Endodermal cell (in vitro differentiated cells): ENCODE data around the gene BMPR1B. TPM values are rescaled to one million over a fixed set of nuclear protein-coding genes. Genes with fewer than 3 reads are reported as not detected.

Source experiments
- DNase-seq: peaks from one replicate; pipeline ENCODE4 v3.0.0-alpha.2; 2017
- H3K27ac ChIP-seq: 2 replicates; pipeline ENCODE4 v1.5.1; 2013; ENCODE audit warnings: mild to moderate bottlenecking, low read depth, low read length, moderate library complexity
- H3K27me3 ChIP-seq: 2 replicates; pipeline ENCODE4 v1.6.1; 2013; ENCODE audit warnings: mild to moderate bottlenecking, low read length, moderate library complexity; ENCODE audit not compliant: insufficient read depth, control insufficient read depth, poor library complexity, severe bottlenecking
- H3K36me3 ChIP-seq: 2 replicates; pipeline ENCODE4 v1.7.0; 2013; ENCODE audit warnings: mild to moderate bottlenecking, low read length, moderate library complexity; ENCODE audit not compliant: control insufficient read depth, insufficient read depth
- H3K4me1 ChIP-seq: one replicate; pipeline ENCODE4 v1.7.0; 2013; ENCODE audit warnings: low read length; ENCODE audit not compliant: control insufficient read depth, insufficient read depth
- H3K4me3 ChIP-seq: 2 replicates; pipeline ENCODE4 v1.5.1; 2013; ENCODE audit warnings: mild to moderate bottlenecking, low read length, moderate library complexity
- H3K9ac ChIP-seq: 2 replicates; pipeline ENCODE4 v1.6.1; 2013; ENCODE audit warnings: mild to moderate bottlenecking, low read length, moderate library complexity; ENCODE audit not compliant: poor library complexity, severe bottlenecking; ENCODE audit errors: extremely low read depth
- H3K9me3 ChIP-seq: 2 replicates; pipeline ENCODE4 v1.6.1; 2013; ENCODE audit warnings: mild to moderate bottlenecking, low read length, moderate library complexity; ENCODE audit not compliant: control insufficient read depth
- H3K27ac Mint-ChIP-seq: 2 replicates; pipeline ENCODE4 v1.8.0; 2020; ENCODE audit warnings: mixed read lengths
- H3K27me3 Mint-ChIP-seq: 2 replicates; pipeline ENCODE4 v1.8.0; 2021; ENCODE audit warnings: mild to moderate bottlenecking, mixed read lengths; ENCODE audit not compliant: insufficient read depth
- H3K36me3 Mint-ChIP-seq: 2 replicates; pipeline ENCODE4 v1.8.0; 2020; ENCODE audit warnings: low read depth, mixed read lengths
- H3K4me1 Mint-ChIP-seq: 2 replicates; pipeline ENCODE4 v1.8.0; 2020; ENCODE audit warnings: mixed read lengths
- H3K4me3 Mint-ChIP-seq: 2 replicates; pipeline ENCODE4 v1.8.0; 2020; ENCODE audit warnings: mild to moderate bottlenecking, moderate library complexity, mixed read lengths
- H3K9me3 Mint-ChIP-seq: 2 replicates; pipeline ENCODE4 v1.8.0; 2020; ENCODE audit warnings: mild to moderate bottlenecking, mixed read lengths
- WGBS, 2 experiments: methylation state at CpG; one replicate each; pipeline versions ENCODE4 v1.1.5 to v1.1.7; 2013; ENCODE audit warnings: missing lambda C conversion rate in 2 of 2, mixed read lengths in 1 of 2; ENCODE audit not compliant: insufficient coverage in 1 of 2, insufficient read length in 1 of 2; 5-methylcytosine and 5-hydroxymethylcytosine counted together
- total RNA-seq, 2 donors: library from RNA; stranded (reverse); fragmentation: NEBNext Ultra II Directional in 1 of 2; extraction: Animal tissue kit (Norgen Biotek cat#: 25700) in 1 of 2; gene quantifications; 2 replicates in 1 of 2; 3 replicates in 1 of 2; pipeline ENCODE4 v1.2.1, GENCODE V29; 2021
- TF ChIP-seq, protein P1 (sequence below): fragments of 200-600 bp; sonication (generic); conservative IDR thresholded peaks from 2 replicates; pipeline ENCODE4 v1.5.0; 2021; ENCODE audit warnings: antibody characterized with exemption, mild to moderate bottlenecking

Gene BMPR1B
- total RNA-seq, 2 donors from 2014 or later, result 2.8 to 3.6 TPM

GRCh38 chr4:95193391-95194224 is 435.9 kb downstream of the BMPR1B start:
- peak; percentile 44 for DNase-seq
- no peaks in the 10 kb centered on the region for H3K36me3 Mint-ChIP-seq
- Histone ChIP-seq H3K27ac (peak overlapping the region; percentile 44), H3K9ac (no peak overlapping the region), H3K27me3 (no peaks in the 10 kb centered on the region), H3K36me3 (no peaks in the 10 kb centered on the region), H3K4me3 (no peak overlapping the region), H3K4me1 (no peaks in the 10 kb centered on the region), H3K9me3 (no peaks in the 10 kb centered on the region)
- WGBS, 2 experiments, result 90 to 91% methylated on average over 20 to 22 of the region's 22 CpGs
- H3K27me3 Mint-ChIP-seq, result peaks cover 4% of the 10 kb centered on the region
- no peaks in the 10 kb centered on the region for H3K9me3 Mint-ChIP-seq
- no peaks in the 10 kb centered on the region for H3K4me1 Mint-ChIP-seq
- no peak overlapping the region for H3K4me3 Mint-ChIP-seq
- H3K27ac Mint-ChIP-seq, result no peak overlapping the region
- TF ChIP-seq, protein P1, sequence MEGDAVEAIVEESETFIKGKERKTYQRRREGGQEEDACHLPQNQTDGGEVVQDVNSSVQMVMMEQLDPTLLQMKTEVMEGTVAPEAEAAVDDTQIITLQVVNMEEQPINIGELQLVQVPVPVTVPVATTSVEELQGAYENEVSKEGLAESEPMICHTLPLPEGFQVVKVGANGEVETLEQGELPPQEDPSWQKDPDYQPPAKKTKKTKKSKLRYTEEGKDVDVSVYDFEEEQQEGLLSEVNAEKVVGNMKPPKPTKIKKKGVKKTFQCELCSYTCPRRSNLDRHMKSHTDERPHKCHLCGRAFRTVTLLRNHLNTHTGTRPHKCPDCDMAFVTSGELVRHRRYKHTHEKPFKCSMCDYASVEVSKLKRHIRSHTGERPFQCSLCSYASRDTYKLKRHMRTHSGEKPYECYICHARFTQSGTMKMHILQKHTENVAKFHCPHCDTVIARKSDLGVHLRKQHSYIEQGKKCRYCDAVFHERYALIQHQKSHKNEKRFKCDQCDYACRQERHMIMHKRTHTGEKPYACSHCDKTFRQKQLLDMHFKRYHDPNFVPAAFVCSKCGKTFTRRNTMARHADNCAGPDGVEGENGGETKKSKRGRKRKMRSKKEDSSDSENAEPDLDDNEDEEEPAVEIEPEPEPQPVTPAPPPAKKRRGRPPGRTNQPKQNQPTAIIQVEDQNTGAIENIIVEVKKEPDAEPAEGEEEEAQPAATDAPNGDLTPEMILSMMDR, result no peak

GRCh38 chr4:95197353-95197752 is 439.6 kb downstream of the BMPR1B start:
- TF ChIP-seq, protein P1, result no peak
- H3K4me1 Mint-ChIP-seq, result no peaks in the 10 kb centered on the region
- H3K36me3 ChIP-seq, result no peaks in the 10 kb centered on the region
- H3K9ac ChIP-seq, result no peak overlapping the region
- peaks cover 4% of the 10 kb centered on the region for H3K27me3 Mint-ChIP-seq
- H3K36me3 Mint-ChIP-seq, result no peaks in the 10 kb centered on the region
- no peaks in the 10 kb centered on the region for H3K4me1 ChIP-seq
- no peak for DNase-seq
- H3K4me3 ChIP-seq, result no peak overlapping the region
- H3K4me3 Mint-ChIP-seq, result no peak overlapping the region
- H3K27ac ChIP-seq, result no peak overlapping the region
- H3K27me3 ChIP-seq, result no peaks in the 10 kb centered on the region
- H3K9me3 Mint-ChIP-seq, result no peaks in the 10 kb centered on the region
- WGBS, 2 experiments, result 85 to 86% methylated on average over 6 of the region's 6 CpGs
- H3K9me3 ChIP-seq, result no peaks in the 10 kb centered on the region
- H3K27ac Mint-ChIP-seq, result no peak overlapping the region

DNA sequence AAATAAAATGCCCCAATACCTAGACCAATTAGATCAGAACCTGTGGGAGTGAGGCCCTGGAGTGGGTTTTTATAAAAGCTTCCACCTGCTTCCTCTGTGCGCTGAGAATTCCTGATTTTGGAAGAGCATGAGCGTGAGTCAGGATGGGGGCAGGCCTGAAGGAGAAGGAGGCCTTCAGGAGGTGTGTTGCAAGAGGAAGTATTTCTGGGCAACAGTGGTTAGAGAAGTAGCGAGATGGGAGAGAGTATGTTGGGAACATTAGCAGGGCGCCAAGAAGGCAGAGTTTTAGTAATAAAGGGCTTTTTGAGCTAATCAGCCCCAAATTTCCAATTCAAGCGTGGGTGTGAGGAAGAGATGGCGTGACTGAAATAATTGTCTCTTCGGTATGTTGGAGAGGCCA is 441.2 kb downstream of the BMPR1B start:
- 93 to 100% methylated on average over 7 of the region's 7 CpGs for WGBS, 2 experiments
- H3K4me3 ChIP-seq, result no peak overlapping the region
- H3K4me1 ChIP-seq, result no peaks in the 10 kb centered on the region
- H3K27me3 Mint-ChIP-seq, result no peaks in the 10 kb centered on the region
- no peak overlapping the region for H3K9ac ChIP-seq
- no peaks in the 10 kb centered on the region for H3K4me1 Mint-ChIP-seq
- no peaks in the 10 kb centered on the region for H3K9me3 ChIP-seq
- H3K36me3 Mint-ChIP-seq, result no peaks in the 10 kb centered on the region
- H3K36me3 ChIP-seq, result no peaks in the 10 kb centered on the region
- no peak overlapping the region for H3K27ac ChIP-seq
- TF ChIP-seq, protein P1, result no peak
- H3K27me3 ChIP-seq, result no peaks in the 10 kb centered on the region
- no peak overlapping the region for H3K27ac Mint-ChIP-seq
- H3K4me3 Mint-ChIP-seq, result no peak overlapping the region
- no peaks in the 10 kb centered on the region for H3K9me3 Mint-ChIP-seq
- DNase-seq, result no peak
